Ovary (tissue), 3 donors: ENCODE results near the gene TMEM94.

Experiments
- POLR2A ChIP-seq: fragments of 450-650 bp; IDR thresholded peaks from one replicate; pipeline ENCODE4 v1.6.1; 2017; ENCODE audit warnings: antibody characterized with exemption, mild to moderate bottlenecking, moderate library complexity
- TF ChIP-seq, protein P1 (sequence below), 3 donors: fragments of 450-650 bp in 2 of 3; fragments of 200-600 bp in 1 of 3; IDR thresholded peaks; one replicate each; pipeline versions ENCODE4 v1.5.1 to v1.8.0; 2016 to 2022; ENCODE audit warnings: antibody characterized with exemption in 3 of 3, mild to moderate bottlenecking in 1 of 3
- donor health status: DM: no; HTN: no; CAD: no.

- TF ChIP-seq, protein P1, sequence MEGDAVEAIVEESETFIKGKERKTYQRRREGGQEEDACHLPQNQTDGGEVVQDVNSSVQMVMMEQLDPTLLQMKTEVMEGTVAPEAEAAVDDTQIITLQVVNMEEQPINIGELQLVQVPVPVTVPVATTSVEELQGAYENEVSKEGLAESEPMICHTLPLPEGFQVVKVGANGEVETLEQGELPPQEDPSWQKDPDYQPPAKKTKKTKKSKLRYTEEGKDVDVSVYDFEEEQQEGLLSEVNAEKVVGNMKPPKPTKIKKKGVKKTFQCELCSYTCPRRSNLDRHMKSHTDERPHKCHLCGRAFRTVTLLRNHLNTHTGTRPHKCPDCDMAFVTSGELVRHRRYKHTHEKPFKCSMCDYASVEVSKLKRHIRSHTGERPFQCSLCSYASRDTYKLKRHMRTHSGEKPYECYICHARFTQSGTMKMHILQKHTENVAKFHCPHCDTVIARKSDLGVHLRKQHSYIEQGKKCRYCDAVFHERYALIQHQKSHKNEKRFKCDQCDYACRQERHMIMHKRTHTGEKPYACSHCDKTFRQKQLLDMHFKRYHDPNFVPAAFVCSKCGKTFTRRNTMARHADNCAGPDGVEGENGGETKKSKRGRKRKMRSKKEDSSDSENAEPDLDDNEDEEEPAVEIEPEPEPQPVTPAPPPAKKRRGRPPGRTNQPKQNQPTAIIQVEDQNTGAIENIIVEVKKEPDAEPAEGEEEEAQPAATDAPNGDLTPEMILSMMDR (IDR thresholded peaks at IDR 0.05), result no peak
- TF ChIP-seq POLR2A, result no peak
Measured at GRCh38 chr17:75442168-75443103, 14.0 kb upstream of the TMEM94 start.
